GM21737 (cell line): ENCODE measurements around the gene KLHDC7B.
"Not testable (repeated sequence)": the region's sequence is repeated elsewhere in the genome, so short reads cannot be mapped to it uniquely, and the experiment has no call there.

Experiments
- ATAC-seq: cut with Tn5 transposase; IDR thresholded peaks from one replicate; pipeline ENCODE4 v1.9.1; 2021; ENCODE audit warnings: mild to moderate bottlenecking, moderate library complexity; ENCODE audit not compliant: unreplicated experiment

Gene KLHDC7B

GRCh38 chr22:50517495-50518260, 28.0 kb upstream of the KLHDC7B start:
- ATAC-seq: no peak

GRCh38 chr22:50518606-50519005, 27.1 kb upstream of the KLHDC7B start:
- ATAC-seq: no peak

GRCh38 chr22:50519151-50519550, 26.5 kb upstream of the KLHDC7B start:
- ATAC-seq: no peak

GRCh38 chr22:50520184-50520583, 25.5 kb upstream of the KLHDC7B start:
- not testable (repeated sequence) for ATAC-seq

- ATAC-seq: no peak
Measured at GRCh38 chr22:50520826-50521453, 24.8 kb upstream of the KLHDC7B start.

GRCh38 chr22:50521710-50522109, 24.0 kb upstream of the KLHDC7B start:
- ATAC-seq: no peak

GRCh38 chr22:50522208-50522805, 23.4 kb upstream of the KLHDC7B start:
- no peak for ATAC-seq

GRCh38 chr22:50522806-50523438, 22.8 kb upstream of the KLHDC7B start:
- ATAC-seq: no peak

GRCh38 chr22:50523458-50523805, 22.3 kb upstream of the KLHDC7B start:
- ATAC-seq: no peak

GRCh38 chr22:50523806-50524675, 21.7 kb upstream of the KLHDC7B start:
- no peak for ATAC-seq

GRCh38 chr22:50524676-50525103, 21.0 kb upstream of the KLHDC7B start:
- ATAC-seq: no peak

GRCh38 chr22:50525104-50525857, 20.4 kb upstream of the KLHDC7B start, which contains the start of gene SCO2:
Gene SCO2, minus strand, starts transcription at chr22:50525598. Its CDS starts 1,187 bp downstream, at chr22:50524411.
- ATAC-seq: peak; percentile 29

GRCh38 chr22:50525858-50526107, 19.9 kb upstream of the KLHDC7B start:
- peak; percentile 13 for ATAC-seq

GRCh38 chr22:50526108-50526833, 19.4 kb upstream of the KLHDC7B start:
- peak; percentile 23 for ATAC-seq

GRCh38 chr22:50526834-50527801, 18.6 kb upstream of the KLHDC7B start:
- no peak for ATAC-seq

- no peak for ATAC-seq
Measured at GRCh38 chr22:50527921-50528681, 17.6 kb upstream of the KLHDC7B start.

GRCh38 chr22:50528682-50529415, 16.9 kb upstream of the KLHDC7B start:
- no peak for ATAC-seq
